ENCODE data around the gene FOXD2. TPM values are rescaled to one million over a fixed set of nuclear protein-coding genes. Genes with fewer than 3 reads are reported as not detected.
A peak's percentile ranks its signal among the peaks of the same experiment; 100 is the strongest.

The FOXD2 gene
- total RNA-seq, 2 donors from 2014 or later, result 0.07 to 0.26 TPM

- no peaks in the 10 kb centered on the region for H3K36me3 ChIP-seq (ENCODE audit: control insufficient read depth, insufficient read depth, low read length)
- H3K4me1 Mint-ChIP-seq, result peaks cover 6% of the 10 kb centered on the region
- H3K4me1 ChIP-seq (ENCODE audit: control insufficient read depth, insufficient read depth, low read length), result no peaks in the 10 kb centered on the region
- no peak overlapping the region for H3K27ac Mint-ChIP-seq
- 86 to 90% methylated on average over 7 to 14 of the region's 14 CpGs for WGBS, 2 experiments (ENCODE audit: insufficient coverage in 1 of 2, insufficient read length in 1 of 2)
- DNase-seq, result no peak
- H3K9me3 ChIP-seq (ENCODE audit: control insufficient read depth, low read length), result no peaks in the 10 kb centered on the region
- no peaks in the 10 kb centered on the region for H3K36me3 Mint-ChIP-seq (ENCODE audit: low read depth)
- H3K27ac ChIP-seq (ENCODE audit: low read depth, low read length), result no peak overlapping the region
- no peaks in the 10 kb centered on the region for H3K9me3 Mint-ChIP-seq
- H3K4me3 ChIP-seq (ENCODE audit: low read length), result no peak overlapping the region
- no peak for TF ChIP-seq CTCF (conservative IDR thresholded peaks at IDR 0.05)
- H3K27me3 ChIP-seq (ENCODE audit: control insufficient read depth, insufficient read depth, low read length, poor library complexity, severe bottlenecking), result peaks cover 79% of the 10 kb centered on the region
- H3K4me3 Mint-ChIP-seq, result no peak overlapping the region
- H3K9ac ChIP-seq (ENCODE audit: extremely low read depth, low read length, poor library complexity, severe bottlenecking), result no peak overlapping the region
- H3K27me3 Mint-ChIP-seq (ENCODE audit: insufficient read depth), result peaks cover 80% of the 10 kb centered on the region
These were observed 25.4 kb upstream of the FOXD2 start for GRCh38 chr1:47412437-47412836.

- Mint-ChIP-seq H3K9me3 (no peaks in the 10 kb centered on the region), H3K4me3 (peak within 1 kb of the TSS; percentile 43), H3K27ac (no peak within 1 kb of the TSS), H3K27me3 (ENCODE audit: insufficient read depth) (peaks cover 90% of the 10 kb centered on the region), H3K4me1 (no peaks in the 10 kb centered on the region), H3K36me3 (ENCODE audit: low read depth) (no peaks in the 10 kb centered on the region)
- 25 to 47% methylated on average over 4 to 21 of the region's 21 CpGs for WGBS, 2 experiments (ENCODE audit: insufficient coverage in 1 of 2, insufficient read length in 1 of 2)
- TF ChIP-seq CTCF (conservative IDR thresholded peaks at IDR 0.05), result no peak
- no peak within 1 kb of the TSS for H3K4me3 ChIP-seq (ENCODE audit: low read length)
- no peaks in the 10 kb centered on the region for H3K36me3 ChIP-seq (ENCODE audit: control insufficient read depth, insufficient read depth, low read length)
- no peak within 1 kb of the TSS for H3K9ac ChIP-seq (ENCODE audit: extremely low read depth, low read length, poor library complexity, severe bottlenecking)
- no peak within 1 kb of the TSS for H3K27ac ChIP-seq (ENCODE audit: low read depth, low read length)
- no peak for DNase-seq
- H3K9me3 ChIP-seq (ENCODE audit: control insufficient read depth, low read length), result no peaks in the 10 kb centered on the region
- H3K4me1 ChIP-seq (ENCODE audit: control insufficient read depth, insufficient read depth, low read length), result no peaks in the 10 kb centered on the region
- H3K27me3 ChIP-seq (ENCODE audit: control insufficient read depth, insufficient read depth, low read length, poor library complexity, severe bottlenecking), result peaks cover 97% of the 10 kb centered on the region
These were observed 22.0 kb upstream of the FOXD2 start, which contains the start of gene FOXE3 for GRCh38 chr1:47415728-47416318. Gene FOXE3 (plus strand): TSS chr1:47416285. CDS start chr1:47416316, 31 bp downstream.

- DNase-seq, result peak; percentile 74
- Mint-ChIP-seq H3K4me3 (peak overlapping the region; percentile 43), H3K9me3 (no peaks in the 10 kb centered on the region)
These were observed 21.3 kb upstream of the FOXD2 start for GRCh38 chr1:47416319-47417169.

More at GRCh38 chr1:47416319-47417169, 21.3 kb upstream of the FOXD2 start:
- Histone ChIP-seq H3K4me1 (ENCODE audit: control insufficient read depth, insufficient read depth, low read length) (no peaks in the 10 kb centered on the region), H3K9me3 (ENCODE audit: control insufficient read depth, low read length) (no peaks in the 10 kb centered on the region), H3K36me3 (ENCODE audit: control insufficient read depth, insufficient read depth, low read length) (no peaks in the 10 kb centered on the region), H3K27ac (ENCODE audit: low read depth, low read length) (no peak overlapping the region), H3K27me3 (ENCODE audit: control insufficient read depth, insufficient read depth, low read length, poor library complexity, severe bottlenecking) (peaks cover 97% of the 10 kb centered on the region), H3K9ac (ENCODE audit: extremely low read depth, low read length, poor library complexity, severe bottlenecking) (no peak overlapping the region), H3K4me3 (ENCODE audit: low read length) (no peak overlapping the region)
- Mint-ChIP-seq H3K27me3 (ENCODE audit: insufficient read depth) (peaks cover 91% of the 10 kb centered on the region), H3K4me1 (no peaks in the 10 kb centered on the region), H3K27ac (no peak overlapping the region), H3K36me3 (ENCODE audit: low read depth) (no peaks in the 10 kb centered on the region)
- WGBS, 2 experiments (ENCODE audit: insufficient coverage in 1 of 2, insufficient read length in 1 of 2), result 2 to 3% methylated on average over 41 to 134 of the region's 134 CpGs
- TF ChIP-seq CTCF (conservative IDR thresholded peaks at IDR 0.05), result no peak

Measured in endodermal cell (in vitro differentiated cells).